HL-60/S4 treated with phorbol 12-myristate 13-acetate at 8.2 ng/mL for 4 days and 3 days (cell line): Measurements from ENCODE around the gene HSPA12B.

ENCODE experiments used
- in situ Hi-C: fragments of 300-500 bp; cut with MboI; formaldehyde crosslinking; loops from 2 replicates; pipeline ENCODE4 v1.15.0; 2022; ENCODE audit warnings: low sequenced_read_pairs

Gene HSPA12B

DNA sequence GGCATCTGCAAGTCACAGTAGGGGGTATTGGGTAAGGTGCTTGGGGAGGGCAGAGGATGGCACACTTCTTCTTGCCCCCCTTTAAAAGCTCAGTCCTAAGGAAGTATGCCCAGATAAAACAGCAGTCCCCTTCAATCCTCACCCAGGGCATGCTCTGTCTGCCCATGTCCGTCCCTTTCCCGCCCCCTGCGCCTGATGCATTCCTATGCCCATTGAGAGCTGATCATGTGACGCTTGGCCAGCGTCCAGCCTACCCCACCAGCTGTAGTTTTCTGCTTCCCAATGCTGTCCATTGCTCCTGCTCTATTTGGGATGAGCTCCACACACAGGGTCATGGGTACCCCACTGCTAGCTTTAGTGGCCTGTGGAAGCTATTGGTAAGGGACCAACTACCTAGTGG lies 28.4 kb upstream of the HSPA12B start:
- in situ Hi-C loops, result no loop called here

GRCh38 chr20:3705491-3705969 lies 27.0 kb upstream of the HSPA12B start:
- in situ Hi-C loops, result no loop called here

GRCh38 chr20:3705970-3706739 lies 26.3 kb upstream of the HSPA12B start:
- in situ Hi-C loops, result no loop called here

GRCh38 chr20:3706774-3707507 lies 25.5 kb upstream of the HSPA12B start:
- in situ Hi-C loops, result no loop called here

- in situ Hi-C loops, result no loop called here
Observed at GRCh38 chr20:3707508-3707899, 25.0 kb upstream of the HSPA12B start.

DNA sequence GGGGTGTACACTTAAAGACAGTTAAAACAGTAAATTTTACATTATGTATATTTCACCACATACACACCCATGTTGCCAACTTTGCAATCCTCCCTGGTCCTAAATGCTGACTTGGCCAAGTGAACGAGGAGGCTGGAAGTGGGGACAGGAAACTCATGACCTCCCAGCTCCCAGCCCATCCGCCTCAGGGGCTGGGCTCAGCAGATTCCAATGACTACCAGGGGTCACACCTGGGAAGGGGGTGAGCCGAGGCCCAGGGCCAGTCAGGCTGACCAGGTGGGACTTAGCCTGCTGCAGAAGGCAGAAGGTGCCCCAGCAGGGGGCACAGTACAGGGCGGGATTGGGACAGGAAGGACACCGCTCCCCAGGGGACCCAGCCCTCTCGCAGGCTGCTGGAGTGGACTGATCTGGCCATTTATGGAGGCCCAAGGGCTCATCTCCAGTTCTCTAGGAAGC lies 22.4 kb upstream of the HSPA12B start:
- in situ Hi-C loops, result no loop called here

GRCh38 chr20:3710703-3711483 lies 21.6 kb upstream of the HSPA12B start:
- in situ Hi-C loops, result no loop called here

DNA sequence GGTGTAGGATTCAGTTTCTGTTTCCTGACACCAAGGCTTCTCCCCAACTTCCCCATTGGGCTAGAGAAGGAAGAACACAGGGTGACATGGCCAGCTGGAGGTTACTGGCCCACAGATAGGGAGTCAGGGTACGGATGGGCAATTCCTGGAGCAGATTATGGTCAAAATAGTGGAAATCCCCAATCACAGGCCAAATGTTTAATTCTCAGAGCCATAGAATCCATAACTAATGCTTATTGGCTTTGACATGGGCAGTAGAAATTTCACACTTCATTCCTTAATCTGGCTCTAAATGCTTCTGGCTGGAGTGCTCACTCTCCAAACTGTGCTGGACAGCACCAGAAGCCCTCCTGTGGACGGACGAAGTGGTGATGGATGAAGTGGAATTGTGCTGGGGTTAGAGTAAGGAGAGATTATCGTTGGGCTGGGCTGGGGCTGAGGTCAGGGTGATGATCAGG lies 21.0 kb upstream of the HSPA12B start:
- in situ Hi-C loops, result no loop called here

DNA sequence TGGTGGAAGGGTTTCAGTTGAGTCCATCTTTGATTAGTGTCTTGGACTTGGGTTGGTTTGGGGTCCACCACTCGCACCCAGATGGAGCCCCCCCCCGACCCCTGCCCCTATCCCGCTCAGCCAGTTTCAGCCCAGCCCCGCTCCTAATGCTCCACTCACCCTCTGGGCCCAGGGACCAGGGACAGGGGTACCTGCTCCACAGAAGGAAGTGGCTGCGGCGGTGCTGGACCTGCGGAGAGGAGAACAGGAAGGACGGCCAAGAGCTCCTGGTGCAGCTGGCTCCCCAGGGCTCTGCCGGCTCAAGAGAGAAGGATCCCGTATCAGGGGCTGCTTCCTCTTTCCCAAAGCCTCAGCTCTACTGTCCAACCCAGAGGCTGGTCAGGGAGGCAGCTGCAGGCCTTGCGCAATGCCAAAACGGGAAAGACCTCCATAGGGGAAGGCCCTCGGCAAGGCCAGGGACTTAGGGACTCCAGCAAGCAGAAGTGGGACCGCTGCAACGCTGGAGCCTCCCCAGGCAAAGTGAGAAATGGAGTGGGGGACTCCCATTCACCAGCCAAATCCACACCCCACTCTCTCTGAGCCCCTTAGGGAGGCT lies 20.1 kb upstream of the HSPA12B start, which contains the start of gene SIGLEC1:
SIGLEC1 (minus strand) TSS at position 322 of the 595 bp plus-strand sequence. CDS start 5,472 bp downstream, outside the sequence.
- in situ Hi-C loops, result no loop called here

DNA sequence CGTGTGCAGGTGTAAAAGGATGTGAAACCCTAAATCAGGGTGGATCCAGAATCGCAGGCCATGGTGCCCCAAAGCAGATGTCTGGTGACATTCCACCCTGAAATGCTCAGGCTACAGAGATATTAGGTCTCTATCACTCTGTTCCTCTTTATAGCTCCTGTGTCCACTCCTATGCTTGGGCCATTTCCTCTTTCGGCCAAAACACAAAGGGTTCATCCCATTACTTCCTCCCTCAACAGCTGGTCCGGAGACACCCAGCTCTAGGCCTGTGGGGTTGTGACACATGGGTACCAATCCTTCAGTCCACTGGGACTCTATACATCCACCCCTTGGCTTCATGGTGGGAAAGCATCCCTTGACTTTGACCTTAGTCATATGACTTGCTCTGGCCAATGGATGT lies 18.4 kb upstream of the HSPA12B start:
- in situ Hi-C loops, result no loop called here

GRCh38 chr20:3716195-3716834 lies 16.2 kb upstream of the HSPA12B start:
- in situ Hi-C loops, result no loop called here

DNA sequence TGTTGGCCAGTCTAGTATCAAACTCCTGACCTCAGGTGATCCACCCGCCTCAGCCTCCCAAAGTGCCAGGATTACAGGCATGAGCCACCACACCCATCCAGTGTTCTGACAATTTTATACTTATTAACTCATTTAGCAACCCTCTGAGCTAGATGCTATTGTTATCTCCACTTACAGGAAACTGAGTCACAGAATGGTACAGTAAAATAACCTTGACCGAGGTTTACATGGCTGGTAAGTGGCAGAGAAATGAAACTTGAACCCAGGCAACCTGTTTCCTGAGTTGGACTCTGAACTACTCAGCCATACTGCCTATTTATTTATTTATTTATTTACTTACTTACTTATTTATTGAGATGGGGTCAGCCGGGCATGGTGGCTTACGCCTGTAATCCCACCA lies 13.4 kb upstream of the HSPA12B start:
- in situ Hi-C loops, result no loop called here

DNA sequence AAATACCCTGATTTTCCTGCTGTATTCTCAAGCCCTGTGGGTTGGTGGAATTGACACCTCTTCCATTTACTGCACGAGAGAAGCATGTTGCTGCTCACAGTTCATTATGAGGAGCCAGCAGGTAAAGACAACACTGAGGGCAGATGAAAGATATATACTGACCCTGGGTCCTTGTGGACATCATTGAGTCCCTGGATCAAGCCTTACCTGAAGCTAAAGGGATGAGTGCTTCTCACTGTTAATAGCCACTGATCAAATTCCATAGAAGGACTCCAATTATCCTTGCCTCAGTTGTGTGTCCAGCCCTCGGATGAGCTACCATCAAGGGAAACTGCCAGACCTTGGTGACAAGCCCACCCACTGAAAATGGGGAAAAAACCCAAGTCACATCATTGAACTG lies 12.4 kb upstream of the HSPA12B start:
- in situ Hi-C loops, result no loop called here

- in situ Hi-C loops, result no loop called here
Observed at GRCh38 chr20:3720626-3721025, 11.9 kb upstream of the HSPA12B start.

DNA sequence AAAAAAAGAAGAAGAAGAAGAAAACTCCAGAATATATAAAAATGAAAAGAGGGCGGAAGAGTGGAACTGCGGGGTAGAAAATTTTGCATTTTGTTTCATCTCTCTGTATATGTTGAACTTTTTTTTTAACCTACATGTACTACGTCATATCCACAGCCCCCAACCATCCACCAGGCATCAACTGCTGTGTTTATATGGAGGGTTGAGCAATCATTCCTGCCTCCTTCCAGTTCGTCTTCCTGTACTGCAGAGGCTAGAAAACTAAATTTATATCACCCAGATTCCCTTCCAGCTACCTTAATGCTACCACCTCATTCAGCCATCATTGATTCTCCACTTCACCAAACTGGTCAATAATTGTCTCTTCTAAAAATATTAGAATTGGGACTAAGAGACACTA lies 10.6 kb upstream of the HSPA12B start:
- in situ Hi-C loops, result no loop called here

DNA sequence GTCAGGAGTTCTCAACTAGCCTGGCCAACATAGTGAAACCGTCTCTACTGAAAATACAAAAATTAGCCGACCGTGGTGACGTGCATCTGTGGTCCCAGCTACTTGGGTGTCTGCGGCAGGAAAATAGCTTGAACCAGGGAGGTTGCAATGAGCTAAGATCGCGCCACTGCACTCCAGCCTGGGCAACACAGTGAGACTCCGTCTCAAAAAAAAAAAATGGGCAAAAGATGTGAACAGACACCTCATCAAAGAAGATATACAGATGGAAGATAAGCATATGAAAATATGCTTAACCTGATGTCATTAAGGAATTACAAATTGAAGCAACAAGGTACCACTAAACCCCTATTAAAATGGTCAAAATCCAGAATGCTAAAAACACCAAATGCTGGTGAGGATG lies 9.2 kb upstream of the HSPA12B start:
- in situ Hi-C loops, result no loop called here

- in situ Hi-C loops, result no loop called here
Observed at GRCh38 chr20:3724356-3724755, 8.1 kb upstream of the HSPA12B start.

DNA sequence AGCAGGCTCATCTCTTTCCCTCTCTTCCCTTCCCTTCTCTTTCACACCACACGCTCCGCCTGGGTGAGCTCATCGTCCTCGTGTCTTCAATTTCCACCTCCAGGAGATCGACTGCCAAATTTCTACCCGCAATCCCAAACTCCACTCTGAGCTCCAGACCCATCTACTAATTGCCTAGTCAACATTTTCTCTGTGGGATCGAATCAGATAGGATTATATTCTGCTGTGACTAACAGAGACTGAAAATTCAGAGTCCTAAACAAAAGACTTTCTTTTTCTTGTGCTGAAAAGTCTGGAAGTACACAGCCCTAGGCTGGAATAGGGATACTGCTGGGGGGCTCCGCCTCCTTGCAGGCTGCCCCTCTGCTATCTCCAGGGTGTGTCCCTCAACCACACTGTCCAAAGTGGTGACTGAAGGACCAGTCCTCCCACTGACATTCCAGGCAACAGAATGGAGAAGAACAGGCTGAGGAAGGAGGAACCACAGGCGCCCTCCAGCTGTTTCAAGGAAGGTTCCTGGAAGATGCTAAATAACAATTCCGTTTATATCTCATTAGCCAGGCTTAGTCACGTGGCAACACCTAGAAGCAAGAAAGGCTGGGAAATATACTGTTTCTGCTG lies 5.0 kb upstream of the HSPA12B start:
- in situ Hi-C loops, result no loop called here

GRCh38 chr20:3728354-3728753 lies 4.1 kb upstream of the HSPA12B start:
- in situ Hi-C loops, result no loop called here

DNA sequence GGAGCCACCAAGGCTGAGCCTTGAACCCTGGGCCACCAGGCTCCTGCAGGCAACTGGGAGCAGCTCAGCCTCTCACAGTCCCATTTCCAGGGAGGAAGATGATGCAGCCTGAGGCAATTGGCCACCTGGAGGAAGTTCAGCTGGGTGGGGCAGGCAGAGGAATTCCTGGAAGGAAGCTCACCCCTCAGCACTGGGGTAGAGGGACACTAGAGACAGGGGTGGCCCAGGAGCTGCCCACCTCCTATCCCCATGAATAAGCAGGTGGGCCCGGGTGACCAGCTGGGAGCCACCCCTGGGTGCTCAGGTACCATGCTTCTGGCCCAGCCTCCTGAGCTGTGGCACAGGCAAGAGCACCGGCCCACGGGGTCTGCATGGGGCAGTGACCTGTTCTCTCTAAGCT lies 3.6 kb upstream of the HSPA12B start:
- in situ Hi-C loops, result no loop called here
